Subcutaneous abdominal adipose tissue (tissue), 5 donors: ENCODE results near the gene OR1D5.
"Not testable (repeated sequence)": the region's sequence is repeated elsewhere in the genome, so short reads cannot be mapped to it uniquely, and the experiment has no call there.

Experiments
- H3K27ac ChIP-seq: one replicate; pipeline ENCODE4 v1.7.0; 2013; ENCODE audit warnings: low read depth, mild to moderate bottlenecking, inconsistent platforms, low read length, moderate library complexity
- H3K27me3 ChIP-seq, 5 donors: one replicate each; pipeline ENCODE4 v1.7.0; 2013; ENCODE audit warnings: low read length in 5 of 5, inconsistent platforms in 1 of 5; ENCODE audit not compliant: control insufficient read depth in 5 of 5, insufficient read depth in 4 of 5
- H3K36me3 ChIP-seq, 5 donors: one replicate each; pipeline ENCODE4 v1.7.0; 2013; ENCODE audit warnings: low read length in 5 of 5; ENCODE audit not compliant: control insufficient read depth in 5 of 5, insufficient read depth in 5 of 5
- H3K4me1 ChIP-seq, 5 donors: one replicate each; pipeline ENCODE4 v1.7.0; 2013; ENCODE audit warnings: low read length in 5 of 5, mild to moderate bottlenecking in 3 of 5, moderate library complexity in 1 of 5; ENCODE audit not compliant: control insufficient read depth in 5 of 5, insufficient read depth in 5 of 5
- H3K4me3 ChIP-seq, 5 donors: one replicate each; pipeline ENCODE4 v1.7.0; 2013; ENCODE audit warnings: low read length in 5 of 5, low read depth in 1 of 5
- H3K9ac ChIP-seq, 5 donors: one replicate each; pipeline ENCODE4 v1.7.0; 2013; ENCODE audit warnings: low read length in 5 of 5, mild to moderate bottlenecking in 4 of 5, moderate library complexity in 3 of 5
- H3K9me3 ChIP-seq, 5 donors: one replicate each; pipeline ENCODE4 v1.7.0; 2013; ENCODE audit warnings: low read length in 5 of 5; ENCODE audit not compliant: control insufficient read depth in 5 of 5
- donor health status: healthy.
- donor health status: healthy.
- donor health status: healthy.
- donor health status: healthy.
- donor health status: healthy.

The OR1D5 gene

DNA sequence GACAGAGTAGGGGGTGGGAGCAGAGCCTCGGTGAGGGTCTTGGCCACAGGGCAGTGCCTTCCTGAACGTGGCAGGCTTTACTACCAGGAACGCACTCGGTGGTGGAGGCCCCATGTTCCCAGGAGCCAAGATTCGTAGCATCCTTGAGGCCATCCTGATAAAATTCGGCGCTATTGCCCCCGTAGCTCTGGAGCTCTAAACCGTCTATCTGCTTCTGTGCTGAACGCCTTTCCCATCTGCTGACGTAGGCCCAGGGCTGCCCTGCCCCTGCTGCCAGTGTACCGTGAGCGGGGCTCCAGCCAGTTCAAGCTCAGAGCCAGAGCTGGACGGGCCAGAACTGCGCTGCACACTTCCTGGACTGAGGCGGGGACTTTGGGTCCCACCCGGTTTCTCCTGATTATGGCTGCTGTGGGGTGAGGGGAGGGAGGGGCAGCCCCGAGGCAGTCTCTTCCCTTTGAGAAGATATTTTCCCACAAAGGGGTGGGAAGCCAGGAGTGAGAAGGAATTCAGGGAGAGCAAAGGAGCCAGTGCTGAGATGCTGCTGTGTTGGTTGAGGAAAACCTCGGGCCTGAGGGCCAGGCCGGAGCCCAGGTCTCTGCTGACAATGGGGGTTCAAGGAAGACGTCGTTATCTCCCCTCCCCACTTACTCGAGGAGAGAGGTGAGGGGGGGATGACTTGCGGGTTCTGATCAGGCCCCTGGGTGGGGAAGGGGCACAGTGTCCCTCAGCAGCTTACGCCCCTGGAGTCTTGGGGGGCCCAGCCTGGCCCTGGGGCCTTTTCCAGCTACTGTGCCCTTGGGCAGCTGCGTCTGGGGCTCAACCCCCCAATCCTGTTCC lies 29.4 kb downstream of the OR1D5 start:
- H3K4me3 ChIP-seq: no peak overlapping the region
- H3K27ac ChIP-seq: no peak overlapping the region
- H3K27me3 ChIP-seq: peaks cover 2 to 22% (median 15%) of the 10 kb centered on the region in 5 donors
- H3K36me3 ChIP-seq: no peaks in the 10 kb centered on the region
- H3K9me3 ChIP-seq: no peaks in the 10 kb centered on the region
- H3K9ac ChIP-seq: no peak overlapping the region
- H3K4me1 ChIP-seq: peaks cover 0 to 13% (median 0%) of the 10 kb centered on the region in 5 donors

- Histone ChIP-seq H3K9ac (no peak overlapping the region), H3K27ac (no peak overlapping the region), H3K4me3 (no peak overlapping the region), H3K4me1 (peaks cover 0 to 13% (median 0%) of the 10 kb centered on the region in 5 donors), H3K27me3 (peaks cover 2 to 25% (median 15%) of the 10 kb centered on the region in 5 donors), H3K36me3 (no peaks in the 10 kb centered on the region), H3K9me3 (no peaks in the 10 kb centered on the region)
Observed at GRCh38 chr17:3033248-3033640, 30.2 kb downstream of the OR1D5 start.

DNA sequence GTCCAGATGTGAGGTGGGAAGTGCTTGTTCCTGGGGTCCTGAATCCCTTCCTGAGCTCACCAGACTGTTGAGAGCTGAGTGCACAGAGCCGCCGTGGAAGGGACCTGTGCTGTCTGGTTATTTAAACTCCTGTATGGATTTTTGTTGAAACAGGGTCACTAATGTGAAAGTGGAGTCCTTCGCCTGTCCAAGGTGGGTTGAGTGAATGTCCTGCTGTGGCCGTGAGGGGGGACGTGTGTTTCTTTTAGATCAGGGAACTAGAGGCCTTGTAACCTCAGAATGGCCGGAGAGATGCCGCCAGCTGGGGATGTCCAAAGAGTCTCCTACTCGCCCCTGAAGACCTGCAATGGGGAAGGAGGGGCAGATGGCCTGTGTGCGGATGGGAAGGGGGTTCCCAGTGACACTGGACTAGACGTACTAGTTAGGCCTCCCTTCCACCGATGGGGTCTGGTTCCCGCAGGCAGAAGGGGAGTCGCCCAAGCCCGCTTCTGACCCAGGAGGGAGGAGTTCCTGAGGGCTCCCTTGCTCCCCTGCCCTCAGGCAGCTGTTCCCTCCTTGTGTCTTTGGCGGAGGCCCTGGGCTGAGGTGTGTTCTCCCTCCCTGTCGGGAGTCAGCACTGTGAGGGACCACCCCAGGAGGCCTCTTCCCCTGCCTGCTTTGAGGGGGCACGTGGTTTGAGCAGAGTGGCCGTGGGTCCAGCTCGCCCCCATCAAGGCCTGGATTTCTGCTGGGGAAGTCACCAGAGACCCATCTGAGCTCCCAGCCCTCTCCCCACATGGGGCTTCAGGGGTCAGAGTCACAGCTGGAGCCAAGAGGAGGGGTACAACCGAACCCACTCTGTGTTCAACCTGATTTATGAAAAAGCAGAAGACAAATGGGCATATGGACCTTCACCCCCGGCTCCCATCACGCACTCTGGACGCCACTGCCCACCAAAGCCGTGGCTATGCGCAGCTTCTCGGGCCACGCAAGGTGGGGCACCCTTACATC lies 30.9 kb downstream of the OR1D5 start:
- H3K27me3 ChIP-seq: peaks cover 2 to 25% (median 15%) of the 10 kb centered on the region in 5 donors

DNA sequence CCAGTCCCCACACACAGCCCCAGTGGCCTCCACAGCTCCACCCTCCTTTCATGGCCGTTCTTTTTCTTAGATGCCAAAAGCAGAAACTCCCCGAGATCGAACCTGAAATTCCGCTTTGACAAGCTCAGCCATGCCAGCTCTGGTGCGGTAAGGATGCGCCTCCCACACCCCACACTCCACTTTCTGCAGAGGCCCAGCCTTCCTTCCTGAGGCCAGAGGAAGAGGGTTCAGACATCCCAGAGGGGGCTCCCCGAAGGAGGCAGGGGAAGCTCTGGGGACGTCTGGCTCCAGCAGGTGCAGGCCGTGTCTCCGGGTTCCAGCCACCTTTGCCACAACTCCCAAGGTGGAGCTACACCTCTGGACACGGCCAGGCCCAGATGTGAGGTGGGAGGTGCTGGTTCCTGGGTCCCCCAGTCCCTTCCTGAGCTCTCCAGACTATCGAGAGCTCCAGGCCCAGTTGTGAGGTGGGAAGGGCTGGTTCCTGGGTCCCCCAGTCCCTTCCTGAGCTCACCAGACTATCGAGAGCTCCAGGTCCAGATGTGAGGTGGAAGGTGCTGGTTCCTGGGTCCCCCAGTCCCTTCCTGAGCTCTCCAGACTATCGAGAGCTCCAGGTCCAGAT lies 32.4 kb downstream of the OR1D5 start:
- H3K4me3 ChIP-seq, H3K9me3 ChIP-seq, H3K36me3 ChIP-seq, H3K9ac ChIP-seq: not testable (repeated sequence)
- Histone ChIP-seq H3K27me3 (peaks cover 0 to 15% (median 7%) of the 10 kb centered on the region in 5 donors), H3K27ac (peak overlapping the region; percentile 57), H3K4me1 (peaks cover 0 to 17% (median 0%) of the 10 kb centered on the region in 5 donors)

More for the DNA sequence above, 30.9 kb downstream of the OR1D5 start:
- H3K36me3 ChIP-seq: no peaks in the 10 kb centered on the region
- H3K4me1 ChIP-seq: peaks cover 0 to 13% (median 0%) of the 10 kb centered on the region in 5 donors
- no peaks in the 10 kb centered on the region for H3K9me3 ChIP-seq
- no peak overlapping the region for H3K9ac ChIP-seq
- no peak overlapping the region for H3K4me3 ChIP-seq
- no peak overlapping the region for H3K27ac ChIP-seq

GRCh38 chr17:3030096-3030495 lies 33.3 kb downstream of the OR1D5 start:
- no peak overlapping the region for H3K4me3 ChIP-seq
- H3K36me3 ChIP-seq: peaks cover 0 to 3% (median 0%) of the 10 kb centered on the region in 5 donors
- no peaks in the 10 kb centered on the region for H3K9me3 ChIP-seq
- no peak overlapping the region for H3K9ac ChIP-seq
- peak overlapping the region; percentile 57 for H3K27ac ChIP-seq
- H3K27me3 ChIP-seq: peaks cover 0 to 9% (median 3%) of the 10 kb centered on the region in 5 donors
- H3K4me1 ChIP-seq: peaks cover 0 to 17% (median 0%) of the 10 kb centered on the region in 5 donors

DNA sequence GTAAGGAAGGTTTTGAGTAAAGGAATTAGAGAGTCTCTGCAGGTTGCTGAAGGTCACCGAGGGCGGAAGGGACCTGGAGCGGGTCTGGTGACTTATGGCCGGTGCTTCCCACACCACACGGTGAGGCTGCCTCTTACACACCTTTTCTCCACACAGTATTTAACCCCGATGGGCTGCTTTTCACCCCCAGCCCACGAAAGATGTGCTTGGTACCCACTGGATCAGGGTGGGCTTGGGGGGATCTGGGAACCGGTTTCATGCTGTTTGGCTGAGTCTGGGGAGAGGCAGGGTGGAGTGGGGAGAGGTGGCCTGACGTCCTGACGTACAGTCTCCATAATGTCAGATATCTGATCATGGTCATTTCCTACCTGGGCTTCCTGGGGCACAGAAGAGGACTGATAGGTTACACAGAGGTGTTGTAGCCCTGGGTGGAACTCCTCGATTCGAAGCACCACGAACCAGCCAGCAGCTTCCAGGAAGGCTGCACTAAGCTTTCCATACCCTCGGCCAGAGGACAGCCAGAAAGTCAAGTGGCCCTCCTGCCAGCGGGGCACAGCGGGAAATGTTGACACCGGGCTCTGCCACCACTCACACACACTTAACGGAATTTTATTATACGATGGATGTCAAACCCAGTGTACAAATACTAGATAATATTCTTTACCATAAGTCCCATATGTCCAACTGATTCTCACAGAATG lies 34.0 kb downstream of the OR1D5 start:
- peaks cover 0 to 3% (median 0%) of the 10 kb centered on the region in 5 donors for H3K36me3 ChIP-seq
- H3K9me3 ChIP-seq: peaks cover 0 to 3% (median 0%) of the 10 kb centered on the region in 5 donors
- peaks cover 0 to 9% (median 0%) of the 10 kb centered on the region in 5 donors for H3K27me3 ChIP-seq
- H3K4me3 ChIP-seq: no peak overlapping the region
- peaks cover 0 to 17% (median 0%) of the 10 kb centered on the region in 5 donors for H3K4me1 ChIP-seq
- H3K9ac ChIP-seq: no peak overlapping the region
- H3K27ac ChIP-seq: no peak overlapping the region

- H3K9me3 ChIP-seq: peaks cover 0 to 12% (median 7%) of the 10 kb centered on the region in 5 donors
- H3K9ac ChIP-seq: no peak overlapping the region
- peaks cover 0 to 3% (median 0%) of the 10 kb centered on the region in 5 donors for H3K27me3 ChIP-seq
- no peak overlapping the region for H3K4me3 ChIP-seq
- H3K27ac ChIP-seq: no peak overlapping the region
- peaks cover 0 to 3% (median 0%) of the 10 kb centered on the region in 5 donors for H3K36me3 ChIP-seq
- peaks cover 0 to 17% (median 0%) of the 10 kb centered on the region in 5 donors for H3K4me1 ChIP-seq
Observed at GRCh38 chr17:3027786-3028532, 35.4 kb downstream of the OR1D5 start.

DNA sequence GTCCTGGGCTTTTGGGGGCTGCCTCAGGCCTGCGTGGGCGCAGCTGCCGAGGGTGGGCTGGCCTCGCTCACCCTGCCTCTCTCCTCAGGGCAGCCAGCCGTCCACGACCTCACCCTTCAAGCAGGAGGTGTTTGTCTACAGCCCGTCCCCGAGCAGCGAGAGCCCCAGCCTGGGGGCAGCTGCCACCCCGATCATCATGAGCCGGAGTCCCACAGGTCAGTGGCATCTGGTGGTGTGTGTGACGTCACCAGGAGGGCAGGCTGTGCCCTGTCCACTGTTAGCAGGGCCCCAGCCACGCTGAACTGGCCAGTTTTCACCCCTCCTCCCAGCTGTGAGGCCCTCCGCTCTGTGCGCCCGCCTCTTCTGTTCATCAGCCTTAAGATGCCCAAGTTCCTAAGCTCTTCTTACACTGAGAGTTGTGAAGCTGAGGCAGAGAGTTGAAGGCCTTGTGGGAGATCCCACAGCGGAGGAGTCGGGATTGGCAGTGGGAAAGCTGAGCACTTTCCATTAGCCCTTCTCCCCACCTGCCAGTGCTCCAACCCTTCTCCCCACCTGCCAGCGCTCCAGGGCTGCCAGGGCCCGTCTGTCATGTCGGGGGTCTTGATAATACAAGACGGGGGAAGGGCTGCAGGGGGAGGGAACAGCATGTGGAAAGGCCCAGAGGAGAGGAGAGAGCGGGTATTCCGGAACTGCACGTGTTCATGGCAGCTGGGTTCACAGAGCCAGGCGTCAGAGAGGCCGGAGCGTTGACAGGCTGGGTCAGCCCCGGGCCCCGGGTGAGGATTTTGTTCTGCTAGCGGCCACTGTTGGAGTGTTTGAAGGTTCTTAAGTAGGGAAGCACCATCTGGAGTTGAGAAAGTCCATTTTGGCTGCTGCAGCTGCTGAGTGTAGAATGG lies 36.3 kb downstream of the OR1D5 start:
- H3K27ac ChIP-seq: no peak overlapping the region
- H3K9ac ChIP-seq: no peak overlapping the region
- H3K27me3 ChIP-seq: peaks cover 0 to 3% (median 0%) of the 10 kb centered on the region in 5 donors
- H3K4me1 ChIP-seq: peaks cover 0 to 17% (median 0%) of the 10 kb centered on the region in 5 donors
- peaks cover 0 to 3% (median 0%) of the 10 kb centered on the region in 5 donors for H3K36me3 ChIP-seq
- H3K4me3 ChIP-seq: no peak overlapping the region
- peaks cover 0 to 19% (median 15%) of the 10 kb centered on the region in 5 donors for H3K9me3 ChIP-seq
